Hematopoietic multipotent progenitor cell (in vitro differentiated cells): ENCODE data around the gene NUP133. TPM values are rescaled to one million over a fixed set of nuclear protein-coding genes. Genes with fewer than 3 reads are reported as not detected.

Source experiments
- DNase-seq, 3 donors: peaks; one replicate each; pipeline ENCODE4 v3.0.0-alpha.2; 2011 to 2015; ENCODE audit warnings: low read depth in 2 of 3, low spot score in 2 of 3
- total RNA-seq: library from RNA; depleted of rRNA; stranded (reverse); fragments of >200 nt; gene quantifications from one replicate; pipeline ENCODE4 v1.2.3, GENCODE V29; 2012

The NUP133 gene
- total RNA-seq, 1 donor, result 37.2 TPM

DNA sequence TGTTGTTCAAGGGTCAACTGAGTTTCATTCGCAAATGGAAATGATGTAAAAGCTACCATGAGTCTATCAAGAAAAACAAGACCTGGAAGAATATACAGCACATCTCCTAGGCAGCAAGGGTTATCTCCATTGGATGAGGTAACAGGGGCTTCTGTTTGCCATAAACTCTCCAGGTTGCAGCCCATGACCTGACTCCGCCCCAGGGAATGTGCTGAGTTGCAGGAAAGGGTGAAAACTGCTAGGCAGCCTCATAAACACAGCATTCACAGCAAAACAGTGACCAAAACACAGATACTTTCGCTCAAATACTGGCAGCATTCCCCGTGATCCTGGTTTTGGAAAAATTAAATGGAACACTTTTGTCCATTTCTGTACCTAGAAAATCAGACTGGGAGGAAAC is 54.1 kb downstream of the NUP133 start:
- DNase-seq, result no peak

GRCh38 chr1:229452956-229453801 is 55.0 kb downstream of the NUP133 start:
- peak in 1 of 3 donors; percentile 35 for DNase-seq

GRCh38 chr1:229448845-229449244 is 59.3 kb downstream of the NUP133 start:
- no peak for DNase-seq

DNA sequence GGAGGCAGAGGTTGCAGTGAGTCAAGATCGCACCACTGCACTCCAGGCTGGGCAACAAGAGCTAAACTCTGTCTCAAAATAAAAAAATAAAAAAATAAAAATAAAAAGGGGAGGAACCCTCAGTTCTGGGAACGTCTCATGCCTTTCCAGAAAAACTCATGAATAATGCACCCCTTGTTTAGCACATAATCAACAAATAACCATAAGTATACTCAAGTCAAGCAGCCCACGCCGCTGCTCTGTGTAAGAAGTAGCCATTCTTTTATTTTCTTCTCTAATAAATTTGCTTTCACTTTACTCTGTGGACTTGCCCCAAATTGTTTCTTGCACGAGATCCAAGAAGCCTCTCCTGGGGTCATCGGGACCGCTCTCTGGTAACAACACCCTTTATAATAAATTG is 59.8 kb downstream of the NUP133 start:
- no peak for DNase-seq

- DNase-seq, result no peak
Measured at GRCh38 chr1:229447809-229448252, 60.3 kb downstream of the NUP133 start.

GRCh38 chr1:229445828-229446227 is 62.3 kb downstream of the NUP133 start:
- no peak for DNase-seq

DNA sequence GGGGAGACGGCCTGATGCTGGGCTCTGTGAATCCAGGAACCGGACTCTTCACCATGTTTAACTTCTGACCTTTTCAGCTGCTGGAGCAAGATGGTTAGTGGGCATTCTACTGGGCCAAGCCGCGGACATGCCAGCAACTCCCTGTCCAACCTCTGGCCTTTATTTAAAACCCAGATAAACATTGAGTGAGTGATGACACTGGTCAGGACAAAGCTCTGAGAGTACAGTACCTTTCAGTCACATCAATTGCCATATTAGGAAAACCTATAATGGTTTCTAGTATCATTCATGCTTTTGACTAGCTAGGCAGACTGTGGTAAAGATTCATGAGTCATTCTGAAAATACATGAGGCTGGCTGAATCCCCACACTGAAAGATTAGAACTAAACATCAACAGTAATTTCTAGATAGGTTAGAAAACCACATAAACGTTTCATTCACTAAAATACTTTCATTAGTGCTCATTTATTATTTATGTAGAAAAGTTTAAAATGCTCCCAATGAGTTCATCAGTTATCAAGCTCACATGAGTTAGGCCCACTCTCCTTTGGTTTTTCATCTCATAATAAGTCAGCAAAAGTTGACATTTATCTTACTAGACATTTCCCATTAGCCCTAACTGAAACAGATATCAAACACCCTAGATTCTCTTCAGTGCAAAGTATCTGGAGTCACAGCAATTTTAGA is 67.1 kb downstream of the NUP133 start:
- no peak for DNase-seq

GRCh38 chr1:229438021-229438420 is 70.1 kb downstream of the NUP133 start:
- no peak for DNase-seq

- no peak for DNase-seq
Measured at GRCh38 chr1:229437443-229437842, 70.7 kb downstream of the NUP133 start.

GRCh38 chr1:229436201-229436600 is 71.9 kb downstream of the NUP133 start:
- no peak for DNase-seq

DNA sequence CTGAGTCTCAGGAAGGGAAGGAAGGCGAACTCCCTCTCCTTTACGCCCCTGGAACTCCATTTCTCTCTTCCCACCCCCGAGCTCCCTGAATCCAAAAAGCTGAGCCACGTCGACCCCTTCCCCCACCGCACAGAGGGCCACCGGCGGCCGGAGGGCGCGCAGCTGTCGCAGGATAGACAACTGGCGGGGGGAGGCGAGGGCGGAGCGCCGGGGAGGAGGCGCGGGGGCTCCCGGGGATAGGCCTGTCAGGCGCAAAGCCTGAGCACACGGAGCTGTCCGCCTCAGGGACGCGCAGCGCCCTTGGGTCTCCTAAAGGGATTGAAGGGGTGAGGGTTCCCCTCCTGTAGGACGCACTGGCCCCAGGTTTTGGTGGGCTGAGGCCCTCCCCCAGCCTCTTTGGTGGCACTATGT is 73.5 kb downstream of the NUP133 start:
- DNase-seq, result no peak

DNA sequence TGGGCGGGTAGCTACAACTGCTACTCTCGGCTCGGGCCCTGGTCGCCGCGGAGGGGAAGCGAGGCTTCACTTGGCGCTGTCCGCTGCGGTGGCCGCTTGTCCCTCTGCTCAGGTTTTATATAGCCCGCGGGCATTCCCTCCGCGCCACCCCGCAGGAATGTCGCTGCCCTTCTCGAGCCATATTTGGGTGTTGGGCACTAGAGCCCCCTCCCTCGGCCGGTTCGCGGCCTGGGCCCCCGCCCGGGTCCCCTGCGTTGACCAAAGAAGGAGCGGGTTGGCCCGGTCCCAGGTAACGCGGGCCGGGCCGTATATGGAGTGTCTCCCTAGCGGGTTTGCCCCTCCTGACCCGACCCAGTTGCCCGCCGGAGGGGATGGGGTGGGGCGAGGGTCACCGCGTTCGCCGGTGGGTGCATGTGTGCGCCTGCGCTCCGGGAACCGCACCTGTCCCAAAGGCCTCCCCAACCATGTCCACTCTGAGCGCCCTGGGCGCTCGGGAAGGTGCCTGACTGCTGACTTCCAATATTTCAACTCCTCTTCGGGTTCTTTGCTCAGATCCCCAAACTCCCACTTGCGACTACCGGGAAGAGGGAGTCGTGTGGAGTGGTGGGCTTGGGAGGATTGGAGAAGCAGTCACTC is 74.0 kb downstream of the NUP133 start, which contains the start of gene ACTA1:
TSS of gene ACTA1 (minus strand) at position 90 of the 636 bp plus-strand sequence. CDS start 979 bp downstream, outside the sequence.
- no peak for DNase-seq

GRCh38 chr1:229433364-229434004 is 74.7 kb downstream of the NUP133 start:
- no peak for DNase-seq

- DNase-seq, result no peak
Measured at GRCh38 chr1:229432905-229433304, 75.2 kb downstream of the NUP133 start.

DNA sequence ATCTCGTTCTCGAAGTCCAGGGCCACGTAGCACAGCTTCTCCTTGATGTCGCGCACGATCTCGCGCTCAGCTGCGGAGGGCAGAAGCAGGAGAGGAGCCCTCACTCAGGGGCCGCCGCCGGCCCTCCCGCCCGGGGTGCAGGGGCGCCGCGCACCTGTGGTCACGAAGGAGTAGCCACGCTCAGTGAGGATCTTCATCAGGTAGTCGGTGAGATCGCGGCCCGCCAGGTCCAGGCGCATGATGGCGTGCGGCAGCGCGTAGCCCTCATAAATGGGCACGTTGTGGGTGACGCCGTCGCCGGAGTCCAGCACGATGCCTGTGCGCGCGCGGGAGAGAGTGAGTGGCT is 76.1 kb downstream of the NUP133 start:
- no peak for DNase-seq

DNA sequence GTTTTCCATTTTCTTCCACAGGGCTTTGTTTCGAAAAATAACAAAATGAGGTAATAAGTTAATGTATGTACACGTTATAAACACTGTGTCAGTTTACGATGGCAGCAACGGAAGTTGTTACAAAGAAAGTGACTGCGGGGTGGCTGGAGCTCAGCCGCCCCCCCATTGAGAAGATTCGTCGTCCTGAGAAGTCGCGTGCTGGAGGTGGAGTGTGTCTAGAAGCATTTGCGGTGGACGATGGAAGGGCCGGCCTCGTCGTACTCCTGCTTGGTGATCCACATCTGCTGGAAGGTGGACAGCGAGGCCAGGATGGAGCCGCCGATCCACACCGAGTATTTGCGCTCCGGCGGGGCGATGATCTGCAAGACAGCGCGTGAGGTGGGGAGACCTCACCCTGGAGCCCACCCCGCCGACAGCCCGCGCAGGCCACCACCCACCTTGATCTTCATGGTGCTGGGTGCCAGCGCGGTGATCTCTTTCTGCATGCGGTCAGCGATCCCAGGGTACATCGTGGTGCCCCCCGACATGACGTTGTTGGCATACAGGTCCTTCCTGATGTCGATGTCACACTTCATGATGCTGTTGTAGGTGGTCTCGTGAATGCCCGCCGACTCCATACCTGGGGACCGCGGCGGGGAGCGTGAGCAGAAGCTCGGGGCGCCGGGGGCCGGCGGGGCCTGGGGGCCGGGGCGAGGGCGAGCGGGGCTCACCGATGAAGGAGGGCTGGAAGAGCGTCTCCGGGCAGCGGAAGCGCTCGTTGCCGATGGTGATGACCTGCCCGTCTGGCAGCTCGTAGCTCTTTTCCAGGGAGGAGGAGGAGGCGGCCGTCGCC is 76.6 kb downstream of the NUP133 start:
- no peak for DNase-seq

- peak in 2 of 3 donors; percentile 62 to 84 for DNase-seq
Measured at GRCh38 chr1:229430761-229431283, 77.3 kb downstream of the NUP133 start.

GRCh38 chr1:229428256-229428655 is 79.9 kb downstream of the NUP133 start:
- no peak for DNase-seq

DNA sequence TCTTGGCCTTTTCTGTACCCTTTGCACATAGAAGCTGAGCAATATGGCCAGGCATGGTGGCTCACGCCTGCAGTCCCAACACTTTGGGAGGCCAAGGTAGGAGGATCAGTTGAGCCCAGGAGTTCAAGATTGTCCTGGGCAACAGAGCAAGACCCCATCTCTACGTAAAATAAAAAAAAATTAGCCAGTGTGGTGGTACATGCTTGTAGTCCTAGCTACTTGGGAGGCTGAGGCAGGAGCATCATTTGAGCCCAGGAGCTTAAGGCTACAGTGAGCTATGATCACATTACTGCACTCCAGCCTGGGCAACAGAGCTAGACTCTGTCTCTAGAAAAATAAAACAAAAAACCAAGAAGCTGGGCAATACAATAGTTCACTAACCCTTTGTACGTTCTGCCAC is 80.6 kb downstream of the NUP133 start:
- DNase-seq, result no peak
